KG1 (cell line): Measurements from ENCODE around the gene GREM2.

Experiments used
- DNase-seq: peaks from one replicate; lab custom pipeline; 2025; lab: John Stamatoyannopoulos, UW

The GREM2 gene

GRCh38 chr1:240611619-240612480, at the start of gene GREM2:
GREM2 (minus strand) TSS chr1:240612155; CDS start chr1:240493475, 118,680 bp downstream.
- DNase-seq: no peak

GRCh38 chr1:240658312-240658960, 46.5 kb upstream of the GREM2 start:
- no peak for DNase-seq

- DNase-seq: no peak
Measured at GRCh38 chr1:240656531-240656930, 44.6 kb upstream of the GREM2 start.

GRCh38 chr1:240652961-240653409, 41.0 kb upstream of the GREM2 start:
- DNase-seq: no peak

GRCh38 chr1:240652549-240652948, 40.6 kb upstream of the GREM2 start:
- DNase-seq: no peak

GRCh38 chr1:240650877-240651276, 38.9 kb upstream of the GREM2 start:
- DNase-seq: no peak

- DNase-seq: no peak
Measured at GRCh38 chr1:240649733-240650721, 38.1 kb upstream of the GREM2 start.

- no peak for DNase-seq
Measured at GRCh38 chr1:240646571-240647240, 34.8 kb upstream of the GREM2 start.

GRCh38 chr1:240644732-240645131, 32.8 kb upstream of the GREM2 start:
- no peak for DNase-seq

- no peak for DNase-seq
Measured at GRCh38 chr1:240635466-240636256, 23.7 kb upstream of the GREM2 start.

GRCh38 chr1:240630409-240630808, 18.5 kb upstream of the GREM2 start:
- DNase-seq: no peak

- no peak for DNase-seq
Measured at GRCh38 chr1:240621249-240621648, 9.3 kb upstream of the GREM2 start.

GRCh38 chr1:240619906-240620621, 8.1 kb upstream of the GREM2 start:
- no peak for DNase-seq

- no peak for DNase-seq
Measured at GRCh38 chr1:240619357-240619756, 7.4 kb upstream of the GREM2 start.

- DNase-seq: no peak
Measured at GRCh38 chr1:240618946-240619345, 7.0 kb upstream of the GREM2 start.

- no peak for DNase-seq
Measured at GRCh38 chr1:240616018-240616417, 4.1 kb upstream of the GREM2 start.

GRCh38 chr1:240613356-240614142, 1.6 kb upstream of the GREM2 start:
- DNase-seq: no peak

GRCh38 chr1:240612811-240613210, 856 bp upstream of the GREM2 start:
- DNase-seq: no peak

GRCh38 chr1:240611228-240611618, 732 bp downstream of the GREM2 start:
- DNase-seq: no peak
